B cell (primary cell): ENCODE results near the gene DMXL1. TPM values are rescaled to one million over a fixed set of nuclear protein-coding genes. Genes with fewer than 3 reads are reported as not detected.

ENCODE experiments used
- ATAC-seq: fragments of 200-7000 bp; cut with Tn5 transposase; one replicate; pipeline ENCODE4 v1.10.0; 2021; ENCODE audit warnings: low read depth, mild to moderate bottlenecking, moderate number of reproducible peaks, moderate library complexity
- CTCF ChIA-PET: fragments of 350-600 bp; sonication (Branson Sonifier 250); formaldehyde crosslinking; loops from one replicate; lab custom pipeline; 2021; ENCODE audit warnings: antibody characterized with exemption, inconsistent platforms; lab: Charles Lee
- POLR2A ChIA-PET: fragments of 350-600 bp; sonication (Branson Sonifier 250); formaldehyde crosslinking; loops from one replicate; lab custom pipeline; 2021; ENCODE audit warnings: antibody characterized with exemption; lab: Charles Lee
- DNase-seq: peaks from one replicate; pipeline ENCODE4 v3.0.0; 2013
- H2AFZ ChIP-seq: 2 replicates; pipeline ENCODE4 v1.6.1; 2012; ENCODE audit warnings: mild to moderate bottlenecking, low read depth, low read length; ENCODE audit not compliant: insufficient read depth, poor library complexity, severe bottlenecking
- H3K27ac ChIP-seq, 2 donors: 1 replicate in 1 of 2; 2 replicates in 1 of 2; pipeline ENCODE4 v1.5.1; 2012 to 2013; ENCODE audit warnings: low read length in 2 of 2, mild to moderate bottlenecking in 2 of 2, moderate library complexity in 1 of 2
- H3K27me3 ChIP-seq, 4 experiments: fragments of 200-600 bp in 1 of 4; sonication (generic) in 1 of 4; replicated peaks in 1 of 4; 1 replicate in 2 of 4; 2 replicates in 2 of 4; pipeline versions ENCODE4 v1.6.1 to v1.7.0; 2013 to 2016; ENCODE audit warnings: low read length in 3 of 4, mild to moderate bottlenecking in 2 of 4, mixed read lengths in 1 of 4, moderate library complexity in 1 of 4; ENCODE audit not compliant: insufficient read depth in 4 of 4, control insufficient read depth in 3 of 4; ENCODE audit errors: control extremely low read depth in 1 of 4
- H3K36me3 ChIP-seq, 2 experiments: replicated peaks in 1 of 2; 1 replicate in 1 of 2; 2 replicates in 1 of 2; pipeline versions ENCODE4 v1.6.1 to v1.7.1; 2013; ENCODE audit warnings: low read length in 1 of 2; ENCODE audit not compliant: insufficient read depth in 2 of 2, control insufficient read depth in 1 of 2; ENCODE audit errors: control extremely low read depth in 1 of 2, extremely low read depth in 1 of 2
- H3K4me1 ChIP-seq, 2 donors: fragments of 200-600 bp in 1 of 2; sonication (generic) in 1 of 2; 1 replicate in 1 of 2; 2 replicates in 1 of 2; pipeline versions ENCODE4 v1.5.1 to v1.6.1; 2013 to 2017; ENCODE audit warnings: low read length in 2 of 2; ENCODE audit not compliant: control insufficient read depth in 2 of 2, insufficient read depth in 2 of 2
- H3K4me2 ChIP-seq: replicated peaks from 2 replicates; pipeline ENCODE3; 2012; ENCODE audit warnings: mild to moderate bottlenecking, low read depth, low read length; ENCODE audit not compliant: poor library complexity, severe bottlenecking
- H3K4me3 ChIP-seq, 5 experiments: fragments of 200-600 bp in 1 of 5; sonication (generic) in 1 of 5; 1 replicate in 3 of 5; 2 replicates in 2 of 5; pipeline versions ENCODE4 v1.5.1 to v1.7.0; 2011 to 2016; ENCODE audit warnings: low read length in 4 of 5, mild to moderate bottlenecking in 4 of 5, low read depth in 2 of 5, control low read depth in 1 of 5, moderate library complexity in 1 of 5; ENCODE audit not compliant: insufficient read depth in 1 of 5; ENCODE audit errors: control extremely low read depth in 1 of 5, extremely low read depth in 1 of 5
- H3K79me2 ChIP-seq: fragments of 200-600 bp; sonication (generic); one replicate; pipeline ENCODE4 v1.6.0; 2016; ENCODE audit warnings: low read length; ENCODE audit not compliant: control insufficient read depth, insufficient read depth
- H3K9ac ChIP-seq: fragments of 200-600 bp; sonication (generic); 2 replicates; pipeline ENCODE4 v1.6.1; 2017; ENCODE audit warnings: mild to moderate bottlenecking, low read length, moderate library complexity
- H3K9me3 ChIP-seq, 3 donors: one replicate each; pipeline versions ENCODE4 v1.6.1 to v1.7.1; 2013; ENCODE audit warnings: low read length in 2 of 3; ENCODE audit not compliant: control insufficient read depth in 2 of 3, insufficient read depth in 1 of 3; ENCODE audit errors: control extremely low read depth in 1 of 3
- H4K20me1 ChIP-seq: 2 replicates; pipeline ENCODE4 v1.6.0; 2012; ENCODE audit warnings: mild to moderate bottlenecking, low read length; ENCODE audit not compliant: insufficient read depth, control insufficient read depth, poor library complexity, severe bottlenecking
- H3K27ac Mint-ChIP-seq: one replicate; pipeline ENCODE4 v1.8.0; 2021; ENCODE audit warnings: mixed read lengths
- H3K27me3 Mint-ChIP-seq: one replicate; pipeline ENCODE4 v1.8.0; 2021; ENCODE audit warnings: mixed read lengths
- H3K4me1 Mint-ChIP-seq: one replicate; pipeline ENCODE4 v1.8.0; 2021; ENCODE audit warnings: mixed read lengths
- H3K4me3 Mint-ChIP-seq: one replicate; pipeline ENCODE4 v1.8.0; 2021; ENCODE audit warnings: mixed read lengths
- H3K9me3 Mint-ChIP-seq: one replicate; pipeline ENCODE4 v1.8.0; 2022; ENCODE audit warnings: mixed read lengths; ENCODE audit not compliant: insufficient read depth
- EZH2 ChIP-seq: IDR thresholded peaks from 2 replicates; pipeline ENCODE4 v1.6.1; 2012; ENCODE audit warnings: borderline replicate concordance, low read depth, mild to moderate bottlenecking, moderate library complexity, low read length; ENCODE audit not compliant: insufficient read depth, poor library complexity, severe bottlenecking
- WGBS: methylation state at CpG from one replicate; pipeline ENCODE4 v1.1.5; 2013; ENCODE audit warnings: missing lambda C conversion rate; ENCODE audit not compliant: insufficient coverage; 5-methylcytosine and 5-hydroxymethylcytosine counted together
- intact Hi-C: fragments of 100-400 bp; cut with micrococcal nuclease; formaldehyde crosslinking; loops from one replicate; pipeline ENCODE4 v1.10.0; 2022
- polyA plus RNA-seq: library from polyadenylated mRNA; depleted of rRNA; stranded (reverse); fragments of >200 nt; gene quantifications from 2 replicates; pipeline ENCODE4 v1.2.3, GENCODE V29; 2012
- total RNA-seq, 2 donors: library from RNA; stranded (reverse); fragments of 120-200 nt in 1 of 2; gene quantifications; 1 replicate in 1 of 2; 2 replicates in 1 of 2; pipeline versions ENCODE4 v1.2.3 to v1.2.4, GENCODE V29; 2013 to 2022
- TF ChIP-seq, protein P1 (sequence below): fragments of 200-600 bp; IDR thresholded peaks from one replicate; pipeline ENCODE4 v1.8.0; 2022; ENCODE audit warnings: antibody characterized with exemption, mild to moderate bottlenecking

Gene DMXL1
- total and polyA plus RNA-seq, 2 donors (not counting 1 experiment from before 2014, with no cell fraction given), result 37.9 to 129 TPM

GRCh38 chr5:119088438-119088837 is 17.6 kb downstream of the DMXL1 start:
- Histone ChIP-seq H3K27me3 (no peaks in the 10 kb centered on the region), H3K4me3 (no peak overlapping the region), H4K20me1 (peaks cover 55% of the 10 kb centered on the region), H3K9ac (no peak overlapping the region), H3K4me1 (peaks cover 12 to 30% of the 10 kb centered on the region in 2 donors), H3K4me2 (peak overlapping the region; percentile 5), H3K79me2 (peaks cover 97% of the 10 kb centered on the region), H2AFZ (no peak overlapping the region), H3K36me3 (peaks cover 2 to 22% of the 10 kb centered on the region in 2 experiments), H3K9me3 (peaks cover 0 to 26% (median 5%) of the 10 kb centered on the region in 3 donors), H3K27ac (peak overlapping the region in 1 of 2 donors; percentile 55)
- TF ChIP-seq, protein P1, sequence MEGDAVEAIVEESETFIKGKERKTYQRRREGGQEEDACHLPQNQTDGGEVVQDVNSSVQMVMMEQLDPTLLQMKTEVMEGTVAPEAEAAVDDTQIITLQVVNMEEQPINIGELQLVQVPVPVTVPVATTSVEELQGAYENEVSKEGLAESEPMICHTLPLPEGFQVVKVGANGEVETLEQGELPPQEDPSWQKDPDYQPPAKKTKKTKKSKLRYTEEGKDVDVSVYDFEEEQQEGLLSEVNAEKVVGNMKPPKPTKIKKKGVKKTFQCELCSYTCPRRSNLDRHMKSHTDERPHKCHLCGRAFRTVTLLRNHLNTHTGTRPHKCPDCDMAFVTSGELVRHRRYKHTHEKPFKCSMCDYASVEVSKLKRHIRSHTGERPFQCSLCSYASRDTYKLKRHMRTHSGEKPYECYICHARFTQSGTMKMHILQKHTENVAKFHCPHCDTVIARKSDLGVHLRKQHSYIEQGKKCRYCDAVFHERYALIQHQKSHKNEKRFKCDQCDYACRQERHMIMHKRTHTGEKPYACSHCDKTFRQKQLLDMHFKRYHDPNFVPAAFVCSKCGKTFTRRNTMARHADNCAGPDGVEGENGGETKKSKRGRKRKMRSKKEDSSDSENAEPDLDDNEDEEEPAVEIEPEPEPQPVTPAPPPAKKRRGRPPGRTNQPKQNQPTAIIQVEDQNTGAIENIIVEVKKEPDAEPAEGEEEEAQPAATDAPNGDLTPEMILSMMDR, result no peak
- TF ChIP-seq EZH2, result no peak
- no peak for ATAC-seq
- Mint-ChIP-seq H3K27me3 (no peaks in the 10 kb centered on the region), H3K9me3 (peaks cover 2% of the 10 kb centered on the region), H3K4me1 (peaks cover 58% of the 10 kb centered on the region), H3K4me3 (no peak overlapping the region), H3K27ac (peak overlapping the region; percentile 62)
- no CpG with 5 or more reads among the region's 2 CpGs for WGBS
- intact Hi-C loops, result loop anchor here (2.0 kb wide), 1 partner anchor 14 kb away; no protein-coding TSS in a partner anchor
- ChIA-PET POLR2A (no interaction called here), CTCF (interaction anchor here (0.6 kb wide), 2 partner anchors 67 to 106 kb away, joined by 3 read pairs; no protein-coding TSS in a partner anchor)
- no peak for DNase-seq

- H3K9ac ChIP-seq, result no peak overlapping the region
- ATAC-seq, result no peak
- no peak overlapping the region for H3K4me2 ChIP-seq
- no peak for TF ChIP-seq EZH2
- TF ChIP-seq, protein P1, result no peak
- Mint-ChIP-seq H3K4me1 (peaks cover 44% of the 10 kb centered on the region), H3K4me3 (no peak overlapping the region), H3K27me3 (no peaks in the 10 kb centered on the region), H3K27ac (no peak overlapping the region), H3K9me3 (peaks cover 2% of the 10 kb centered on the region)
- no peak overlapping the region for H2AFZ ChIP-seq
- H3K9me3 ChIP-seq, result peaks cover 0 to 9% (median 5%) of the 10 kb centered on the region in 3 donors
- ChIA-PET POLR2A (no interaction called here), CTCF (no interaction called here)
- H3K27me3 ChIP-seq, result no peaks in the 10 kb centered on the region
- intact Hi-C loops, result no loop called here
- peaks cover 86% of the 10 kb centered on the region for H3K79me2 ChIP-seq
- H3K4me3 ChIP-seq, result no peak overlapping the region
- DNase-seq, result no peak
- peaks cover 58% of the 10 kb centered on the region for H4K20me1 ChIP-seq
- H3K27ac ChIP-seq, result no peak overlapping the region
- peaks cover 20 to 24% of the 10 kb centered on the region in 2 donors for H3K4me1 ChIP-seq
- peaks cover 6 to 35% of the 10 kb centered on the region in 2 experiments for H3K36me3 ChIP-seq
Observed at GRCh38 chr5:119095611-119096010, 24.7 kb downstream of the DMXL1 start.
